Panc1 (cell line): Measurements from ENCODE around the gene NUTM2D.
"Not testable (repeated sequence)": the region's sequence is repeated elsewhere in the genome, so short reads cannot be mapped to it uniquely, and the experiment has no call there.

Experiments used
- SIN3A ChIP-seq: IDR thresholded peaks from 2 replicates; pipeline ENCODE4 v1.6.1; 2012; ENCODE audit warnings: low read depth, mild to moderate bottlenecking, low read length, moderate library complexity, borderline replicate concordance; ENCODE audit not compliant: insufficient read depth
- TF ChIP-seq, protein P1 (sequence below): fragments of 450-650 bp; IDR thresholded peaks from 2 replicates; pipeline ENCODE4 v1.5.1; 2017; ENCODE audit warnings: mild to moderate bottlenecking
- TF ChIP-seq, protein P2 (sequence below), 2 experiments: IDR thresholded peaks; 2 replicates each; pipeline ENCODE4 v1.6.1; 2011 to 2012; ENCODE audit warnings: low read depth in 2 of 2, control low read depth in 1 of 2, low read length in 1 of 2, mild to moderate bottlenecking in 1 of 2, moderate library complexity in 1 of 2; ENCODE audit not compliant: insufficient read depth in 1 of 2

- TF ChIP-seq, protein P1, sequence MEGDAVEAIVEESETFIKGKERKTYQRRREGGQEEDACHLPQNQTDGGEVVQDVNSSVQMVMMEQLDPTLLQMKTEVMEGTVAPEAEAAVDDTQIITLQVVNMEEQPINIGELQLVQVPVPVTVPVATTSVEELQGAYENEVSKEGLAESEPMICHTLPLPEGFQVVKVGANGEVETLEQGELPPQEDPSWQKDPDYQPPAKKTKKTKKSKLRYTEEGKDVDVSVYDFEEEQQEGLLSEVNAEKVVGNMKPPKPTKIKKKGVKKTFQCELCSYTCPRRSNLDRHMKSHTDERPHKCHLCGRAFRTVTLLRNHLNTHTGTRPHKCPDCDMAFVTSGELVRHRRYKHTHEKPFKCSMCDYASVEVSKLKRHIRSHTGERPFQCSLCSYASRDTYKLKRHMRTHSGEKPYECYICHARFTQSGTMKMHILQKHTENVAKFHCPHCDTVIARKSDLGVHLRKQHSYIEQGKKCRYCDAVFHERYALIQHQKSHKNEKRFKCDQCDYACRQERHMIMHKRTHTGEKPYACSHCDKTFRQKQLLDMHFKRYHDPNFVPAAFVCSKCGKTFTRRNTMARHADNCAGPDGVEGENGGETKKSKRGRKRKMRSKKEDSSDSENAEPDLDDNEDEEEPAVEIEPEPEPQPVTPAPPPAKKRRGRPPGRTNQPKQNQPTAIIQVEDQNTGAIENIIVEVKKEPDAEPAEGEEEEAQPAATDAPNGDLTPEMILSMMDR = not testable (repeated sequence)
- TF ChIP-seq, protein P2, sequence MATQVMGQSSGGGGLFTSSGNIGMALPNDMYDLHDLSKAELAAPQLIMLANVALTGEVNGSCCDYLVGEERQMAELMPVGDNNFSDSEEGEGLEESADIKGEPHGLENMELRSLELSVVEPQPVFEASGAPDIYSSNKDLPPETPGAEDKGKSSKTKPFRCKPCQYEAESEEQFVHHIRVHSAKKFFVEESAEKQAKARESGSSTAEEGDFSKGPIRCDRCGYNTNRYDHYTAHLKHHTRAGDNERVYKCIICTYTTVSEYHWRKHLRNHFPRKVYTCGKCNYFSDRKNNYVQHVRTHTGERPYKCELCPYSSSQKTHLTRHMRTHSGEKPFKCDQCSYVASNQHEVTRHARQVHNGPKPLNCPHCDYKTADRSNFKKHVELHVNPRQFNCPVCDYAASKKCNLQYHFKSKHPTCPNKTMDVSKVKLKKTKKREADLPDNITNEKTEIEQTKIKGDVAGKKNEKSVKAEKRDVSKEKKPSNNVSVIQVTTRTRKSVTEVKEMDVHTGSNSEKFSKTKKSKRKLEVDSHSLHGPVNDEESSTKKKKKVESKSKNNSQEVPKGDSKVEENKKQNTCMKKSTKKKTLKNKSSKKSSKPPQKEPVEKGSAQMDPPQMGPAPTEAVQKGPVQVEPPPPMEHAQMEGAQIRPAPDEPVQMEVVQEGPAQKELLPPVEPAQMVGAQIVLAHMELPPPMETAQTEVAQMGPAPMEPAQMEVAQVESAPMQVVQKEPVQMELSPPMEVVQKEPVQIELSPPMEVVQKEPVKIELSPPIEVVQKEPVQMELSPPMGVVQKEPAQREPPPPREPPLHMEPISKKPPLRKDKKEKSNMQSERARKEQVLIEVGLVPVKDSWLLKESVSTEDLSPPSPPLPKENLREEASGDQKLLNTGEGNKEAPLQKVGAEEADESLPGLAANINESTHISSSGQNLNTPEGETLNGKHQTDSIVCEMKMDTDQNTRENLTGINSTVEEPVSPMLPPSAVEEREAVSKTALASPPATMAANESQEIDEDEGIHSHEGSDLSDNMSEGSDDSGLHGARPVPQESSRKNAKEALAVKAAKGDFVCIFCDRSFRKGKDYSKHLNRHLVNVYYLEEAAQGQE (IDR thresholded peaks at IDR 0.05; ENCODE audit: insufficient read depth in 1 of 2, low read depth in 2 of 2, low read length in 1 of 2) = not testable (repeated sequence)
- TF ChIP-seq SIN3A = not testable (repeated sequence)
Observed at GRCh38 chr10:87309657-87310056, 47.9 kb upstream of the NUTM2D start.
